ENCODE data around the gene TMX2.

TMX2 gene

DNA sequence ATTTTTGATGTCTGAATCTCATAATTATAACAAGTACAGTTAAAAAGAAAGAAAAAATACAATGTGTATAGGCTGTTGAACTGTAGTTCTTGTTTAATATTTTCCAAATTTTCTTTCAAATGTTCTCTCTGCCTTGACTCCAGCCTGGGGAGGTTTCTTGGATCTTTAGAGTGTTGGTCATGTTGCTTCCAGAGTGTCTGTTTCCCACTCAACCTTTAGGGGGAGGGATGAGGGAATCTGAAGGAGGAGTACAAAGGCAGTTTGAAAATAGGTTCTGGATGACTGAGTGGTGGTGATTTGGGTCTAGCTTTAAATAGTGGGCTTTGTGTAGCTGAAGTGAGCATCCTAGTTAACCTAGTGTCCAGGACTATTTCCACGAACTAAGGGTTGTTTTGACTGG is 51.2 kb downstream of the TMX2 start:
- DNase-seq (ENCODE audit: low read depth in 1 of 2, low spot score in 1 of 2) = no peak

DNA sequence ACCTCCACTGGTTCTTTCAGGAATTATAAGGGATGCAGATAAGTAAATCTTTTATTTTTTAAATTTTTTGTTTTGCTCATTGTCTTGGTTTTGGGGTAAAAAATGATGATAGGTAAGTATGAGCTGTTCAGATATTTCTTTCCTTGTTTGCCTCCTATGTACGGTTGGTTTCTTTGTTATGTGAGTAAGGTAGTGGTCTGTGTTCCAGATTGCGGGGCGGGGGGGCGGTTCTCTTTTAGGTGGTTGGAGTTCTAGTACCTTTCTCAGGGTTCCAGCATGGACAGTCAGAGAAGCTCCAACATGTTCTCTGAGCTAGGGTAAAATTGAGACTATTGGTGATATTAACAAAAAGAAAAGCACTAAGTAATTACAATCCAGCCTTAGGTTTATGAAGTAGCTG is 51.6 kb downstream of the TMX2 start:
- DNase-seq (ENCODE audit: low read depth in 1 of 2, low spot score in 1 of 2) = no peak

DNA sequence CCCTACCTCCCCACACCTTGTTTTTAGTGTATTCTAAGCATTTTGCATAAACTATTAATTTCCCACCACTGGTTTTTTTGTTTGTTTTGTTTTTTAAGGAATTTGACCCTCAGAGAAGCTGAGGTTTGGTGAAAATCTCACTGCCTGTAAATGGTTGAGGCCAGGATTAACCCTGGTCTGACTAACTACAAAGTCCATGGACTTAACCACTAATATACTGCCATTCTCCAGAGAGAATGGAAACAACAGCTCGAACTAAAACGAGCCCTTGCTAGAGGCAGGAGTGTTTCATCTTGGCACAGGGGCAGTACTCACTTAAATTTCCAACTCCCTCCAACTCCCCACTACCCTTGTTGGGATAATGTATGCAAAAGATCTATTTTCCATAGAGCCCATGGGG is 52.2 kb downstream of the TMX2 start:
- DNase-seq (ENCODE audit: low read depth in 1 of 2, low spot score in 1 of 2) = no peak

GRCh38 chr11:57764972-57765371 is 52.6 kb downstream of the TMX2 start:
- no peak for DNase-seq (ENCODE audit: low read depth in 1 of 2, low spot score in 1 of 2)

GRCh38 chr11:57770793-57771192 is 58.4 kb downstream of the TMX2 start:
- no peak for DNase-seq (ENCODE audit: low read depth in 1 of 2, low spot score in 1 of 2)

GRCh38 chr11:57771365-57771764 is 59.0 kb downstream of the TMX2 start:
- DNase-seq (ENCODE audit: low read depth in 1 of 2, low spot score in 1 of 2) = no peak

DNA sequence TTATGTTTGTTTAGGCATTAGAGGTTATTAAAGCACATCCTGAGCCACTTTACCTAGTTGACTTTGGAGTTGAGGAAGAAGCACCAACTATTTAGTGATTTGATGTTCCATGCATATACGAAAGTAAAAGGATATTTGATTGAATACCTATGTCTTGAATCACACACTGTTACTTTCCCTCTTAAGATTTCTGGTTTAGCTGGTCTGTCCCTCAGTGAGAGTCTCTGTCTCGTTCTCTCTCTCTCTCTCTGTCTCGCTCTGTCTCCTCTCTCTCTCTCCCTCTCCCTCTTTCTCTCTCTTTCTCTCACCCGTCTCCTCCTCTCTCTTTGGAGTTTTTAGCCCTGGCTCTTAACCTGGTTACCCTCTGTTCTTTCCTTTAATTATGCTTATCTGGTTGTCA is 60.2 kb downstream of the TMX2 start:
- DNase-seq (ENCODE audit: low read depth in 1 of 2, low spot score in 1 of 2) = no peak

GRCh38 chr11:57773026-57773598 is 60.7 kb downstream of the TMX2 start:
- DNase-seq (ENCODE audit: low read depth in 1 of 2, low spot score in 1 of 2) = no peak

DNA sequence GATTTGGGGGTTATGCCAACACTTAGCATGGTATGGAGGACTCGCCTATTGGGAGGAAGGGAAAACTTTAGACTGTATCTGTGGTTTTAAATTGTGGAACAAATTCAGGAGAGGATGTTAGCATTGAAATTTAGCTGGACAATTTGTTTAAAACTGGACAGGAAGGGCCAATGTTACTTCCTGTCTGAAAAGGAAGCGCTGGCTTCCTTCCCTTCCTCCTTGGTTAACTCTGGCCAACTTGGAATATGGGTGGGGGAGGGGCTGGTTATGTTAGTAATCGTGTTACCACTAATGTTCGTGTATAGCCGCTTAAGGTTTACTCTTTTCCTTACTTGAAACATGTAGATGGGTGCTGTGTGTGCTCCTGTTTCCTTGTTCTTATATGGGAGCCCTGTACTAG is 63.1 kb downstream of the TMX2 start:
- DNase-seq (ENCODE audit: low read depth in 1 of 2, low spot score in 1 of 2) = no peak

GRCh38 chr11:57776031-57776521 is 63.7 kb downstream of the TMX2 start:
- no peak for DNase-seq (ENCODE audit: low read depth in 1 of 2, low spot score in 1 of 2)

DNA sequence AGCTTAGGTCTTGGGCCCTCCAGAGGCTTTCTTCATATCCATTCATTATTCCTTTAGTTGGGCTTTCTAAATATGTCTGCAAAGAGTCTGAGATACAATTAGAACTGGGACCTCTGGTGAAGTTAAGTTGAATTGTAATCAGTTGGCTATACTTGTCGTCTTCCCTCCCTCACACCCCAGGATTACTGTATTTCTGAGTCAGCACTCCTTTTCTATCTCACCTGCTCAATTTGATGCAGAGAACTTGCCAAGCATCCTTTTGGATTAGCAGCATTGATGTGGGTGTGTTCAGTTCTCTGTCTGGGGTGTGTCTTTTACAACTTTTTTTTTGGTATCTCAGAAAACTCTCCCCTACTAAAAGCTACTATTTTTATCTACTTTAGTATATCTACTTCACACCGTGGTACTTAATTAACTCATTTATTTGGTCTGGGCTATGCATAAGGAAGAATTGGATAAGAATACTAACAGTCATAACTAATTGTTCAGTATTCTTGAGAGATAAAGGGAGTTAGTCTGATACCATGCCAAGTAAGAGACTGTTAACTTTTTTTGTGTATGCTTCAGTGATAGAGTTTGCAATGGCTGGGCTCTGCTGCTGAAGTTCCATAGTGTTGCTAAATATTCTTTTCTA is 64.3 kb downstream of the TMX2 start:
- no peak for DNase-seq (ENCODE audit: low read depth in 1 of 2, low spot score in 1 of 2)

- DNase-seq (ENCODE audit: low read depth in 1 of 2, low spot score in 1 of 2) = no peak
Measured at GRCh38 chr11:57777969-57778317, 65.5 kb downstream of the TMX2 start.

DNA sequence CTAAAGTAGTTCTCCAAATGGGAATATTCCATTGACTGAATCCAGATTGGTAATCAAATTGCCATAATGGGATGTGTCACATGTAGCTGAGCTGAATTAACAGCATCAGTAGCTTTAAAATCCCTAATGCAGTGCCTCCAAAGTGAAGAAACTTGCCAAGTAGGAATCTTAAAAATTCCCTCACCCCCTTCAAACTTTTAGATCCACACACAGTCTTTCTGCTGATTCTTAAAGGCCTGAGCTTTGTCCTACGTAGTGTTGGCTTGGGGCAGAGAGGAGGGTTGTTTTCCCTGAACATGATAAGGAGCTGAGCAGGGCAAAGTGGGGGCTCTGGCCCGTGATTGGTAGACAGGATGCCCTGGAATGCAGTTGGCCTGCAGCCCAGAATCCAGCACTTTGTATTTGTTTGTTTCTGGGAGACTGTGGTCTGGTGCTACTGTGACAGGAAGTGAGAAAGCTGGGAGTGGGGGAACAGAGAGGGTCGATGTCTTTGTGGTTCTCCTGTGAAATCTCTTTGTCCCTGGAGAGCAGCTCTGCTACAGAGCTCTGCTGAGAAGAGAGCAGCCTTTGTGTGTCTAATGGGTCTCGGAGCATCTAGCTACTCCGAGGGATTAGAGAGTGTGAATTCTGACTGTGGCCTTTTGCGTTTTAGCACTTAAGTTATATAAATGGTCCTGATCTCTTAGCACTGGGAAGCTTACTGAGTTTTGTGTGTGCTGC is 66.1 kb downstream of the TMX2 start:
- no peak for DNase-seq (ENCODE audit: low read depth in 1 of 2, low spot score in 1 of 2)

- DNase-seq (ENCODE audit: low read depth in 1 of 2, low spot score in 1 of 2) = no peak
Measured at GRCh38 chr11:57779276-57779675, 66.9 kb downstream of the TMX2 start.

- DNase-seq (ENCODE audit: low read depth in 1 of 2, low spot score in 1 of 2) = no peak
Measured at GRCh38 chr11:57781529-57781943, 69.1 kb downstream of the TMX2 start.

- no peak for DNase-seq (ENCODE audit: low read depth in 1 of 2, low spot score in 1 of 2)
Measured at GRCh38 chr11:57785072-57785471, 72.7 kb downstream of the TMX2 start.

DNA sequence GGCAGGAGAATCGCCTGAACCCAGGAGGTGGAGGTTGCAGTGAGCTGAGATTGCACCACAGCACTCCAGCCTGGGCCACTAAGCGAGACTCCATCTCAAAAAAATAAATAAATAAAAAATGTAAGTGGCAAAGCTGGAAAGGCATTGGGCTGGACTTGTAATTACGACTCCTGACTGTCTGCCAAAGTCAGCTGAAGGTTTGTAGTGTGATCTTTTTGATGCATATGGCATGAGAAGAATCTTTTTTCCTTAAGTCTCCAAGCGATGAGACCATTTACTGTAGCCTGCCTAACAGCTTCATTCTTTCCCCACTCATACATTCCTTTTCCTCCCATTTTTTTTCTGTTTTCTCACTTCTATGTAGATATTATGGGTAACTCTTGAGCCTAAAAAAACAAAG is 74.0 kb downstream of the TMX2 start:
- DNase-seq (ENCODE audit: low read depth in 1 of 2, low spot score in 1 of 2) = no peak

- DNase-seq (ENCODE audit: low read depth in 1 of 2, low spot score in 1 of 2) = no peak
Measured at GRCh38 chr11:57787006-57787604, 74.7 kb downstream of the TMX2 start.

- no peak for DNase-seq (ENCODE audit: low read depth in 1 of 2, low spot score in 1 of 2)
Measured at GRCh38 chr11:57787920-57788702, 75.7 kb downstream of the TMX2 start.

DNA sequence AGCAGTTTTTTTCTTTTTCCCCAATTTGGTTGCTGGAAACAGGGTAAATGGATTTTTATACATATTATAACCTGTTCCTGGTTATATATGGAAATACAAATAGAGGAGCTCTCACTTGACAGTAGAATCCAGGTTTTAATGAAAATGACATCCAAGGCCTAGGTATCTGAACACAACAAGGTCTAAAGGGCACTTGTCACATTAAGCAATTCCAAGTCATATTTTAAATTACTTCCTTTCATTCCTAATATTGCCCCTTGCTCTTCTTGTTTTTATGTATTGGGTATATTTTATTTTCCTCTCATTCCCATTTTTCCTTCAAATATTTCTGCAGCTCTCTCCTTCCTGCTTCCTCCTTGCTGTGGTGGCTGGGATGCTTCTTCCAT is 76.3 kb downstream of the TMX2 start:
- no peak for DNase-seq (ENCODE audit: low read depth in 1 of 2, low spot score in 1 of 2)
